ENCODE measurements around the gene RFPL3.

DNA sequence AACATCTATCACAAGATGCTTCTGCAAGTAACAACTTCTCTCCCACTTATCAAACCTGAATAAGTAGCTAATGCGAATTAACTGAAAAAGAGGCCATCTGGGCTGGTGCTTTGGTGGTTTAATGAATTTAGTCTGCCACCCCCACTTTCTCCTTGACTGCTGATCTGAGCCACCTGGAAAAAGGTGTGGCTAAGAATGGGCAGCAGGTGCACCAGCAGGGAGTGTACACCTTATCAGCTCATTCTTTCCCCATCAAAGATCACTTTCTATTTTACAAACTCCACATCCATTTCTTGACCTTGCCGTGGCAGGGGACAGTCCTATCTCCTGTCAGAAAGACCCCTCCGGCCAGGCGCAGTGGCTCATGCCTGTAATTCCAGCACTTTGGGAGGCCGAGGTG lies 6.5 kb downstream of the RFPL3 start:
- TF ChIP-seq, protein P1, sequence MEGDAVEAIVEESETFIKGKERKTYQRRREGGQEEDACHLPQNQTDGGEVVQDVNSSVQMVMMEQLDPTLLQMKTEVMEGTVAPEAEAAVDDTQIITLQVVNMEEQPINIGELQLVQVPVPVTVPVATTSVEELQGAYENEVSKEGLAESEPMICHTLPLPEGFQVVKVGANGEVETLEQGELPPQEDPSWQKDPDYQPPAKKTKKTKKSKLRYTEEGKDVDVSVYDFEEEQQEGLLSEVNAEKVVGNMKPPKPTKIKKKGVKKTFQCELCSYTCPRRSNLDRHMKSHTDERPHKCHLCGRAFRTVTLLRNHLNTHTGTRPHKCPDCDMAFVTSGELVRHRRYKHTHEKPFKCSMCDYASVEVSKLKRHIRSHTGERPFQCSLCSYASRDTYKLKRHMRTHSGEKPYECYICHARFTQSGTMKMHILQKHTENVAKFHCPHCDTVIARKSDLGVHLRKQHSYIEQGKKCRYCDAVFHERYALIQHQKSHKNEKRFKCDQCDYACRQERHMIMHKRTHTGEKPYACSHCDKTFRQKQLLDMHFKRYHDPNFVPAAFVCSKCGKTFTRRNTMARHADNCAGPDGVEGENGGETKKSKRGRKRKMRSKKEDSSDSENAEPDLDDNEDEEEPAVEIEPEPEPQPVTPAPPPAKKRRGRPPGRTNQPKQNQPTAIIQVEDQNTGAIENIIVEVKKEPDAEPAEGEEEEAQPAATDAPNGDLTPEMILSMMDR (IDR thresholded peaks at IDR 0.05): no peak
- no peak for TF ChIP-seq POLR2A (IDR thresholded peaks at IDR 0.05)
